ENCODE data around the gene MBD3L1.

GRCh38 chr19:8890260-8890659 lies 58.1 kb downstream of the MBD3L1 start:
- TF ChIP-seq POLR2A (IDR thresholded peaks at IDR 0.05; ENCODE audit: low read depth, low read length) (no peak), TAF1 (IDR thresholded peaks at IDR 0.05; ENCODE audit: borderline replicate concordance, low read depth, low read length) (no peak)
